Measurements from ENCODE around the gene CCDC7.

DNA sequence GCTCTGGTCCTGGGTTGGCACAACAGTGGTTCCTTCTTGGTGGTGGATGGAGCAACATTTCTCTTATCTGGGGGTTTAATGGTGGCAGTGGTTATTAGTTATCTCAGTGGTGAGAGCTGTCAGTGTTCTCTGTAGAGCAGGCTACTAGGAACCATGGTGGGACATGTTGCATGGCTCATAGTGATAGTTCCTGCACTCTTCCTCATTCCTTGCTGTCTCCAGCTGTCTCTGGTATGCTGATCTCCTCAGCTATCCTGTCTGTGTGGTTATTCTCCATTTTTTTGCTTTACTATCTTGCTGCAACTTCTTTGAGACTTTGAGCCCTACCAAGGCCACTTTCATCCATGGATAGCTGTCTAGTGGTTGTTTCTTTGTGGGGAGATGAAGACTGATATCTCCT, 44.0 kb downstream of the CCDC7 start:
- TF ChIP-seq POLR2A (IDR thresholded peaks at IDR 0.05): no peak
- TF ChIP-seq CTCF (IDR thresholded peaks at IDR 0.05 in 4 of 5, conservative IDR thresholded peaks at IDR 0.05 in 1 of 5): no peak
